Hypothalamus (tissue), 51 donors: Measurements from ENCODE around the gene TGM1.

Experiments
- DNase-seq, 51 donors: peaks; one replicate each; lab custom pipeline; 2025; lab: John Stamatoyannopoulos, UW

TGM1 gene

GRCh38 chr14:24293525-24293924, 30.5 kb upstream of the TGM1 start:
- DNase-seq, result no peak

DNA sequence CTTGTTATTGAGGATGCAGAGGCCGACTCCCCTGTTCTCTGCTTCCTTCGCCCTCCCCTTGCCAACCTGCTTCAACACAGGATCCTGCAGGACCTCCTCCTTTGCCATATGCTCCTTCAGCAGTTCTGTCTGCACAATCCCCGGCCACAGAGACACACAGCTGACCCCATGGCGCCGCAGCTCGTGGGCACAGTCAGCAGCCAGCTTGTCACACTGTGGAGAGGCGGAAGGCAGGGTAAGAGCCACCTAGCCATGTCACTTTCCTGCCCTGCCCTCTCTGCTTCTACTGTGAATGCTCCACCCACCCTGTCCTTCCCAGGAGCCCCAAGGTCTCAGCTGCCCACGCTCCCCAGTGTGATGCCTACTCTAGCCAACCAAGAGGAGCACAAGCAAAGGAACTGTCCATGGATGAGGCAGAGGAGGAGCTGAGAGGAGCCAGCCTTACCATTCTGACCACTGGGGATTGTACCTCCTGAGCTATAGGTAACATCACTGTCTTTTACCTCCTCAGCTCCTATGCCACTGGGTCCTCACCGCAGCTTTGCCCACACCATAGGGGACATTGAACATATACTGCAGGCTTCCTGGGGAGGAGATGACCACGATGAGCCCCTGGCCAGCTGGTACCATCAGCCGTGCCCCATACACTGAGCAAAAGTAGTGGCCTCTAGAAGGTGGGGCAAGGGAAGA, 29.3 kb upstream of the TGM1 start:
- no peak for DNase-seq

GRCh38 chr14:24291446-24292117, 28.6 kb upstream of the TGM1 start:
- no peak for DNase-seq

DNA sequence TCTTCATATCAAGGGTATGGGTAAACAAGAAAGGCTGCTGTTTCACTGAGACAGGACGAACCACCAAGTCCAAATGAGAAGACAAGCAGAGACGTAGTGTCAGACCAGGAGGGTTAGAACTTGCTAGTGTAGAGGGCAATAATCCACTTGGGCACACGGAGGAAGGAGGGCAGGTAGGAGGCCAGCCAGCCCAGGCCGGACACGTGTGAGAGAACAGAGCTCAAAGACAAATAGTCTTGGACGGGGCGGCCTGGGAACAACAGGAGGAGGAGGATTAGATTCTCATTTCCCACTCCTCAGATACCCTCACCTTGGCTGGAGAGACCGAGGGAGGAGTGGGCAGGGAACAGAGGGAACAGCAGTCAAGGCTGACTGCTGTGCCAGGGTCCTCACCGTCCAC, 27.8 kb upstream of the TGM1 start:
- DNase-seq, result no peak

DNA sequence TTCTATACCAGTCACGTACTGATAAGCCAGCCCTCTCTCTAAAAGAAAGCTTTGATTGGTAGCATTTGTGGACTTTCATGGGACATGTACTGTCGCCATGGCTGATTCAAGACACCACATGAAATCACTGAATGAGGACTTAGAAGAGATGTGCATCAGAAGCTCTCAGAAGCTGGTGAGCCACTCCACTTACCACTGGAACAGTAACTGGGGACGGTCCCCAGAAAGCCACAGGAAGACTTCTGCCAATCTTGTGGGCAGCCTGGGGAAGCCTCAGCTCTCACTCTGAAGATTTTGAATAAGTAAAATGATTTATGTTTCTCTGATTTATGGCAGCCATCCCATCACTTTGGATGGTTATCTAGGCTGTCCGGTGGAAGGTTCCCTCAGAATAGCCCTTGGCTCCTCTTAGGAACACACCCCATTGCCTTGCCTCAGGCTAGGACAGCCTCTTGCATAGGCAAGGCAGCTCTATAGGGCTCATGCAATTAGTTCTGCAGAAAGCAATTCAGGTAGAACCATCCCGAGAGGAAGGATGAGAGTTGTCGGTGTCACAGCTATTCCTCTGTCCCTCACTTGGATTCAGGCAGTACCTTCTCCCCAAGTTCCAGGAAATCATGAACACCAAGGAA, 26.8 kb upstream of the TGM1 start:
- DNase-seq, result no peak

- DNase-seq, result no peak
Measured at GRCh38 chr14:24286996-24287395, 24.0 kb upstream of the TGM1 start.

DNA sequence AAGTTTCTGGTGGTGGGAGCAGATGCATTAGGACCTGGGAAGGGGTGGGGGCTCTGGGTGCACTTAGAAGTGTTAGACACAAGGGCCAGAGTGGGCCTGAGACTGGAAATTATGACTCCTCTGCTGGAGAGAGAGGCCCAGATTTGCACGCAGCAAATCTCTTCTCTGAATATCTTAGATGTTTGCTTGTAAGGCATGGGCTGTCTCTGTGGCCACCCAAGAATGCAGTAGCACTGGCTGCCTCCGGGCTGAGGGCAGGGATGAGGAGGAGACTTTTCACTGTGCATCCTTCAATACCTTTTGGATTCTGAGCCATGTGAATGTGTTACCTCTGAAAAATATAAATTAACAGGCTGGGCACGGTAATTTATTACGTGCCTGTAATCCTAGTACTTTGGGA, 22.4 kb upstream of the TGM1 start:
- no peak for DNase-seq

- DNase-seq, result no peak
Measured at GRCh38 chr14:24284501-24285035, 21.6 kb upstream of the TGM1 start.

DNA sequence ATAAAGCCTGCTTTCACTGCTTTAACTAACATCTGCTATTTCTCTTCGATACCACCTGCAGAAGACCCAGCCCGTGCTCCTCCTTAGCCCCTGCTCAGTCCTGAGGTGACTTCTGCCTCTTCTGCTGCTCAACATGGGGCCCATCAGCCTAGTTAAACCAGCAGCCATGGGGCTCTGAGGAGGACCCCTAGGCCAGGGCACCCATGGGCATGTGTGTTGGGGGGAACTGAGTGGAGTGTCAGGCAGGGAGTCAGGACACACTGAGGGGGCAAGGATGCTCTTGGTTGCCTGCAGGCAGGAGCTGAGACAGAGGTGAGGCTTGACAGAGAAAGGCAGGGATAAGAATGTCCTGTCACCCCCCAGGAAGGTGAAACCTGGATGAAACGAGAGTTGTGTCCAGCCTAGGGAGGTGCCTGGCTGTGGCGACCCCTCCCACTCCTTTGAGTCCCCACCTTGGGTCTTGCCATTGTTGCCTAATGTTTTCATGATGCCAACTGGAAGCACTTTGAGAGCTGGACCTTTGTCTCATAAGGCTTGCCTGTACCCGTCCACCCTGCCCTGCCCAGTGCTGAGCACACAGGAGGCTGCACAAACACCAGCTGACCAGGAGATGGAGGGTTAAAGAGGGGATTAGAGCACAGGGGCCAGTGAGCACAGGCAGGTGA, 21.0 kb upstream of the TGM1 start:
- no peak for DNase-seq

DNA sequence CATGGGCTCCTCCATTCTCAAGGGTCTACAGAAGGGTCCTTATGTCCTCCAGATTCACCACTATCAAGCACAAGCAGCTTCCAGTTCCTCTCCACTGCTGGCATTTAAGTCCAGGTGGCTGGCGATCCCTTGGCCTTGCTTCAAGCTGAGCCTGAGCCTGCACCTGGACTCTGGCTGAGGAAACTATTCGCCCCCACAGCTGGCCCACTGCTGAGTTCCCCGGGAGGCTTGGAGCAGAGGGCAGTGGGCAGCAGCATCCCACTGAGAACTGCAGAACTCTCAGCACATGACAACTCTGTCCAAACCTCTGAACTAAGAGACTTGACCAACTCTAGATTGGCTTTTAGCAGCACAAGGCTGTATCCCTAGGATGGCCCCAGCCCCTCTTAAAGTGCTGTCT, 19.8 kb upstream of the TGM1 start:
- DNase-seq, result no peak

- no peak for DNase-seq
Measured at GRCh38 chr14:24281636-24282035, 18.7 kb upstream of the TGM1 start.

DNA sequence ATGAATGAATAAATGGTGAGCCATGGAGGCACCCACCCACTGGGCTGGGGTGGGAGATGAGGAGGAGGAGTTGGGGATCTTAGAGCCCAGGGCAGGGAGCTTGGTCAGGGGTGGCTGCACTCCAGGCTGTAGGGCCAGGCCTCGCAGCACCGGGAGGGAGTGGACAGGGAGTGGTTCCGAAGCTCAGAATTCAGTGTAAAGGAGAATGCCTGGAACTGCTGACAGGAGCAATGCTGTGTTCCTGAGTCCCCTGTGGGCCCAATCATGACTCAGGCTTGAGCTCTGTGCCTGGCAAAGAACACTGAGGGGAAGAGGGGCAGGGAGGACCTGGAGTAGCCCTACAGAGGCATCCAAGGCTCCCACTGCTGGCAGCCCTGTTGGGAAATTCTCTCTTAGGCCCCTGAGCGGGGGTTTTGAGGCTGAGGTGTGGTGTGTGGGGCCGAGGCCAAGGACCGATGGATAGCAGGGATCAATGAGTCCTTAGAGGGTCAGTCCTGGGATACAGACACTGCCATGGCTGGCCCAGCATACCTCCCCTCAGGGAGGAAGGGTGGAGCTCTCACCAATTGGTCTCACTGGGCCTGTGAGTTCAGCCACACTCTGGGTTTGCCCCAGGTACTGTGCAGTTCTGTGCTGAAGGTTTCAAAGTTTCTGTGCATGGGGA, 18.0 kb upstream of the TGM1 start:
- DNase-seq, result no peak

- peak in 28 of 51 donors; percentile 4 to 64 (median 28) for DNase-seq
Measured at GRCh38 chr14:24279301-24280186, 16.6 kb upstream of the TGM1 start.

GRCh38 chr14:24278424-24278823, 15.4 kb upstream of the TGM1 start:
- no peak for DNase-seq

DNA sequence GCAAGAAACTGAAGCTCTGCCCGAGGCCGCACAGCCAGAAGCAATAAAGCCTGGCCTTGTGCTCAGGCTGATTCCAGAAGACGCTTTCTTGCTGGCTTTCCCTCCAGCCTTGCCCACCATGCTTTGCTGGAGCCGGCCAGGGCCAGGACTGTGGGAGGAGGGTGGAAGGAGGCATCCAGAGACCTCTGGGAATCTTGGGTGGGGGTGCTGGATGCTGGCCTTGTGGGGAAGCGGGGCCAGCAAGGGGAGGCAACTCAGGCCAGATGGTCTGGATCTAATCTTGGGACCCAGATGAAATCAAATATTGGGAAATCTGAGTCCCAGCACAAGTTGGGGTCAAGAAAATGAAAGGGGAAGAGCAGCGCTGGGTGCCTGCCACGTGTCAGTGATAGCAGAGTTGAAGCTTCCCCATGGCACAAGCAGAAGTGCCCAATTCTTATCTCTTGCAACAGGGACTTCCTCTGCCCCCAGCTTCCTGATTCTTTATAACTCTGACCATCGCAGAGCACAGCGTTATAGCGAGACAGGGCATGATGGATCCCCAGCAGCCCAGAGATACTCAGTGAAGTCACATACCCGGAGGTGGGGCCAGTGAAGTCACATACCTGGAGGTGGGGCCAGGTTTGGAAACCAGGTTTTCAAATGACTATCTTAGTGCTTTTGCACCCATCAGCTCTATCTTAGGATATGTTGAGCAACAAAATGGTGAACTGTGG, 14.8 kb upstream of the TGM1 start:
- DNase-seq, result peak in 10 of 51 donors; percentile 3 to 14 (median 12)

DNA sequence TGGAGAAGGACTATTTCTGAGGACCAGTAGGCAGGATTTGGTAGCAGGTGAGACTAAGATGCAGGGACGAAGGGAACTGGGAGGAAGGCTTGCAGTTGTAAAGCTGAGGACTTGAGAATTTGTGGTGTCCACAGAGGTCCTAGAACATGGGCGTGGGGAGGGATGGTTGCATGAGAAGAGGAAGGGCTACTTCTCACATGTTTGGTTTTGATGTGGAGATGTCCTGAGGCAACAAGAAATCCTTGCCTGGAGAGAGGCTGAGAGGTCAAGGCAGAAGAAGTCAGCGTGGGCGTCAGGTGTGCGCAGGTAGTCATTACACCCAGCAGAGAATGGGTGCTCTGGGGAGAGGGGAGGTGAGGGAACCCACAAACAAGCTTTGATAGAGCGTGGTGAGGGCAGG, 14.1 kb upstream of the TGM1 start:
- DNase-seq, result no peak

DNA sequence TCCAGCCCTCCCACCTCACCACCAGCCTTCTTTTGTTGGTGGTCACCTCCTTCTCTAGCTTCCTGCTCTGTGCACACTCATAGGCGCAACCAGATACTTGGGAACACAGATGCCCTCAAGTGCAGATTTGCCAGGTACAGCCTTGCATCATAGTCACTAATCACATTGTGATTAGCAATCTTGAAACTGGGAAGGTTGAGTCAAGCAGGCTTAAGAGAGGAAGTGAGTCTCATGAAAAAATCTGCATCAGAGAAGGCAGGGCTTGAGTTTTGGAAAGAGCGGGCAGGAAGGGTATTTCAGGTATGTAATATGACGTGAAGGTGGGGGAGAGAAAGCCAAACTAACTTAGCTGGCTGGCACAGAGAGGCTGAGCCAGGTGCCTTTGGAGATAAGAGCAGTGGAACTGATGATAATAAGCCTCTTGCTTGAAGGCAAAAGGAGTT, 11.1 kb upstream of the TGM1 start:
- DNase-seq, result peak in 2 of 51 donors; percentile 9 to 15

DNA sequence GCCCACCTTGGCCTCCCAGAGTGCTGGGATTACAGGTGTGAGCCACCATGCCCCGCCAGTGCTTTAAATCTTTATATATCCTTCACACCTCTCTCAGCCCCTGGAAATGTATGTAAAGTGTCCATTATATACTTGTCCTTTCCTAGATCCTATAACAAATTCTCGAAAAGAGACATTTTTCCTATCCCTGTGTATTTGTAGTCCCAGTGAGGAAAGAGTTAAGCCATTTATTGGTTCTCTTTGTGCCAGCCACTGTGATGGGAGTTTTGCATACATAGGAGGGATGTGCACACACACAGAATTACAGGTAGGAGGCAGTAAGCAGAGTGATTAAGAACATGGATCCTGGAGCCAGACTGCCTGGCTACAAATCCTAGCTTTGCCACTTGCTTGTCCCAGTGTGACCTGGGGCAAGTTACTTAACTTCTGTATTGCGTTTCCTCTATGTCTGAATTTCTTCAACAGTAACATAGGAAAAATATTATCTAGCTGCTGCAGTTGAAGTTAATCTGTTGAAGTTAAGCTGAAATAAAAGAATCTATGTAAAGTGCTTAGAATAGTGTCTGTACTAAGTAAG, 10.5 kb upstream of the TGM1 start:
- no peak for DNase-seq

- no peak for DNase-seq
Measured at GRCh38 chr14:24272467-24272866, 9.5 kb upstream of the TGM1 start.
